ENCODE data around the gene ERC2.

DNA sequence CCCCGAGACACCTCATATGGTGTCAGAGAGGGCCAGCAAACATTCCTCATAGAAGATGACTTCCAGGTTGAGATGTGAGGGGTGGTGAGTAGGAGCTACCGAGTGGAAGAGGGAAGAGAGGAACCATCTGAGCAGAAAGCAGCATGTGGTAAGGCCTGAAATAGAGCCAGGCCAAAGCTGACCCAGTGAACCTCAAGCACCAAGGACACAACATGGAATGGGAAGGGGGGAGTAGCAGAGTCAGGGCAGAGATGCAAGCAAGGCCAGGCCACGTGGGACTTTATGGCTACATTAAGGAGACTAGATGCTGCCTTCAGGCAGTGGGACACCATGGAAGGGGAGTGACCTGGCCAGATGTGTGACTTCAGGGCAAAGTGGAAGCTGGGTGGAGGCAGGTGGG is 942.8 kb downstream of the ERC2 start:
- TF ChIP-seq, protein P1, sequence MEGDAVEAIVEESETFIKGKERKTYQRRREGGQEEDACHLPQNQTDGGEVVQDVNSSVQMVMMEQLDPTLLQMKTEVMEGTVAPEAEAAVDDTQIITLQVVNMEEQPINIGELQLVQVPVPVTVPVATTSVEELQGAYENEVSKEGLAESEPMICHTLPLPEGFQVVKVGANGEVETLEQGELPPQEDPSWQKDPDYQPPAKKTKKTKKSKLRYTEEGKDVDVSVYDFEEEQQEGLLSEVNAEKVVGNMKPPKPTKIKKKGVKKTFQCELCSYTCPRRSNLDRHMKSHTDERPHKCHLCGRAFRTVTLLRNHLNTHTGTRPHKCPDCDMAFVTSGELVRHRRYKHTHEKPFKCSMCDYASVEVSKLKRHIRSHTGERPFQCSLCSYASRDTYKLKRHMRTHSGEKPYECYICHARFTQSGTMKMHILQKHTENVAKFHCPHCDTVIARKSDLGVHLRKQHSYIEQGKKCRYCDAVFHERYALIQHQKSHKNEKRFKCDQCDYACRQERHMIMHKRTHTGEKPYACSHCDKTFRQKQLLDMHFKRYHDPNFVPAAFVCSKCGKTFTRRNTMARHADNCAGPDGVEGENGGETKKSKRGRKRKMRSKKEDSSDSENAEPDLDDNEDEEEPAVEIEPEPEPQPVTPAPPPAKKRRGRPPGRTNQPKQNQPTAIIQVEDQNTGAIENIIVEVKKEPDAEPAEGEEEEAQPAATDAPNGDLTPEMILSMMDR (conservative IDR thresholded peaks at IDR 0.05; ENCODE audit: low read depth, low read length): no peak
- no peak for TF ChIP-seq EZH2phosphoT487 (IDR thresholded peaks at IDR 0.05; ENCODE audit: borderline replicate concordance, low read length)

Measured in PC-3 (cell line).